ENCODE data around the gene SLC6A6.

Gene SLC6A6

DNA sequence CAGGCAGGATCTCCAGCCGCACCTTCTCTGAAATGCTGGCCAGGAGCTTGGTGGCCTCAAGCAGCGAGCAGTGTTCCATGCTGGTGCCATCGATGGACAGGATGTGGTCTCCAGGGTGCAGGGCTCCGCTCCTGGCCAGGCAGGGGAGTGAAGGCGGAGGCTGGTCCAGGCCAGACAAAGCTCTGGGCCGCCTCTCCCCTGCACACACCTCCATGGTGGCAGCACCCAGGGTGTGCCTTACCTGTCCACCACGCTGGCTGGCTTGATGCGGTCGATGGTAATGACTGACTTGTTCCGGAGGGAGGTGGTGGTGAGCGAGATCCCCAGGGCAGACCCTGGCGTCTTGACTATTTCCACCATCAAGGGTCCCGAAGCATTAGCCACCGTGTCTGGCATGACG is 117.7 kb downstream of the SLC6A6 start:
- H3K4me3 ChIP-seq (ENCODE audit: low read length) = no peak overlapping the region
- H3K36me3 ChIP-seq (ENCODE audit: insufficient read depth, low read length) = no peaks in the 10 kb centered on the region
- H3K27me3 ChIP-seq (ENCODE audit: control insufficient read depth, insufficient read depth, low read length) = peaks cover 56% of the 10 kb centered on the region
- no peaks in the 10 kb centered on the region for H3K4me1 ChIP-seq (ENCODE audit: control insufficient read depth, insufficient read depth, low read length)
- no peak overlapping the region for H3K9ac ChIP-seq (ENCODE audit: low read depth, low read length)
- no peak overlapping the region for H3K4me2 ChIP-seq (ENCODE audit: low read length)
- no peaks in the 10 kb centered on the region for H3K9me3 ChIP-seq (replicated peaks; ENCODE audit: low read length)

DNA sequence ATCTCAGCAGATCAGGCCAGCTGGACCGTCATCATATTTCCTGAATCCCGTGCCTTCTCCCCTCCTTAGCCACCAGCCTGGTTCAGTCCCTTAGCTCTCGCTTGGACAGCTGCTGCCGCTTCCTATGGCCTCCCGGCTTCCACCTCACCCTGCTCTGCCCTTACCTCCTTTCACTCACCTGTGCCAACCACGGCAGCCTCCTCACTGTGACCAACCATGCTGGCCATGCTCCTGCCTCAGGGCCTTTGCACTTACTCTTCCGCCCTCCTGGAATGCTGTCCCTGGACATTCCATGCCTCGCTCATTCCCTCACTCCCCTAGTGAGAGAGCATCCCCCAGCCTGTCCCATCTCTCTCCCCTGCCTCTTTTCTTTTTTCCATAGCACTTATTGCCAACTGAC is 118.6 kb downstream of the SLC6A6 start:
- no peaks in the 10 kb centered on the region for H3K36me3 ChIP-seq (ENCODE audit: insufficient read depth, low read length)
- no peak overlapping the region for H3K4me3 ChIP-seq (ENCODE audit: low read length)
- no peaks in the 10 kb centered on the region for H3K9me3 ChIP-seq (replicated peaks; ENCODE audit: low read length)
- no peaks in the 10 kb centered on the region for H3K4me1 ChIP-seq (ENCODE audit: control insufficient read depth, insufficient read depth, low read length)
- peaks cover 64% of the 10 kb centered on the region for H3K27me3 ChIP-seq (ENCODE audit: control insufficient read depth, insufficient read depth, low read length)
- H3K4me2 ChIP-seq (ENCODE audit: low read length) = no peak overlapping the region
- H3K9ac ChIP-seq (ENCODE audit: low read depth, low read length) = no peak overlapping the region

DNA sequence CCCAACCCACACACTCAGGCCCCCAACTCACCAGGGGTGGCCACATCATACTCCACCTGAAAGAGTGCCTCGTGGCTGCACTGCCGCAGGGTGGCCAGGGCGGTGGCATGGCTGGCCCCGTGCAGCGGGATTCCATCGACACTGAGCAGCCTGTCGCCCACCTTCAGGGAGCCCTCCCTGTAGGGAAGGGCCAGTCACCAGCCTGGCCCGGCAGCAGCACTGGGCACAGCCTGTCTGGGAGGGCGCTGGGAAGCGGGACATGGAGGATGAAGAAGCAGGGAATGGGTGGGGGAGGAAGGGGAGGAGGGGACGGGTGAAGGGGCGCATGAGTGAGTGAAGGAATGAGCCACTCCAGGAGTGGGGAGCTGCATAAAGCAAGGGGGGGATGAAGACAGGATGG is 119.2 kb downstream of the SLC6A6 start:
- peaks cover 70% of the 10 kb centered on the region for H3K27me3 ChIP-seq (ENCODE audit: control insufficient read depth, insufficient read depth, low read length)
- no peak overlapping the region for H3K4me2 ChIP-seq (ENCODE audit: low read length)
- no peaks in the 10 kb centered on the region for H3K4me1 ChIP-seq (ENCODE audit: control insufficient read depth, insufficient read depth, low read length)
- H3K9me3 ChIP-seq (replicated peaks; ENCODE audit: low read length) = no peaks in the 10 kb centered on the region
- H3K9ac ChIP-seq (ENCODE audit: low read depth, low read length) = no peak overlapping the region
- no peaks in the 10 kb centered on the region for H3K36me3 ChIP-seq (ENCODE audit: insufficient read depth, low read length)
- no peak overlapping the region for H3K4me3 ChIP-seq (ENCODE audit: low read length)

DNA sequence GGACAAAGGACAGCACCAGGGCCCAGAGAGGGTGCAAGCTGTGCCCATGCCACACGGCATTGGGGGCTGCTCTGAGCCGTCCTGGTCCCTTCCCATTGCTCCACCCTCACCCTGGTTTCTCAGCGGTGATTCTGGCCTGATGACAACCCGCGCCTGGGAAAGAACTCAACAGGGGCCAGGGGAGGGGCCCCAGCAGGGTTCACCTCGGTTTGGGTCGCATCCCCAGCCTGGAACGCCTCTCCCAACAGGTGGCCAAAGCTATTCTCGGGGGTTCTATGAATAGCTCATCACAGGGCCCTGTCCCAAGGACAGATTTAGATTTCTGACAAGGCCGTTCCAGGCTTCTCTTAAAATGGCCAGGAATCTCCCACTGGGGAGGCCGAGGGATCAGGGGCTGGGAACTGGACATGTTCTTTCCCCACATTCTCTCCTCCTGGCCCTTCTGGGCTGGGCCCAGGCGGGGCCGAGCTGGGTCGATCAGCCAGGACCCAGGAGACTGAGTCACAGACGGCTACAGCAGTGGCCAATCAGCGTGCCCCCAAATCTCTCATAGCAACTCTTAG is 119.8 kb downstream of the SLC6A6 start:
- no peak overlapping the region for H3K4me3 ChIP-seq (ENCODE audit: low read length)
- H3K27me3 ChIP-seq (ENCODE audit: control insufficient read depth, insufficient read depth, low read length) = peaks cover 69% of the 10 kb centered on the region
- H3K9me3 ChIP-seq (replicated peaks; ENCODE audit: low read length) = no peaks in the 10 kb centered on the region
- no peak overlapping the region for H3K9ac ChIP-seq (ENCODE audit: low read depth, low read length)
- H3K4me2 ChIP-seq (ENCODE audit: low read length) = no peak overlapping the region
- H3K36me3 ChIP-seq (ENCODE audit: insufficient read depth, low read length) = no peaks in the 10 kb centered on the region
- no peaks in the 10 kb centered on the region for H3K4me1 ChIP-seq (ENCODE audit: control insufficient read depth, insufficient read depth, low read length)

DNA sequence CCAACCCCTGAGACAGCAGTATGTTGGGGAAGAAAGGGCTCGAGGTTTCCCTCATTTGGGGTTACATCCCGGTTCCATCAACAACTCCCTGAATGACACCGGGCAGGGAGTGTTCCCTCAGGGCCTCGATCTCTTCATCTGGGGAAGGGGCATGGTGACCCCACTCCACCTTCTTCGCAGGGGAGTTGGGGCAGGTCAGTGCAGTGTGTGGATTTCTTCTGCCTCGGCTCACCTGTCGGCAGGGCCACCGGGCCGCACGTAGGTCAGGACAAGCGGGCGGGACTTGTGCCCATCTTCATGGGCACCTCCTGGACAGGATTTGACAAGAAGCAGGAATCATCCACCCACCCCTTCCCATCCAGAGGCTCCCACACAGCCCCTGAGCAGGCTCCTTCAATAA is 120.4 kb downstream of the SLC6A6 start:
- no peaks in the 10 kb centered on the region for H3K4me1 ChIP-seq (ENCODE audit: control insufficient read depth, insufficient read depth, low read length)
- H3K27me3 ChIP-seq (ENCODE audit: control insufficient read depth, insufficient read depth, low read length) = peaks cover 68% of the 10 kb centered on the region
- no peak overlapping the region for H3K9ac ChIP-seq (ENCODE audit: low read depth, low read length)
- no peak overlapping the region for H3K4me2 ChIP-seq (ENCODE audit: low read length)
- H3K9me3 ChIP-seq (replicated peaks; ENCODE audit: low read length) = no peaks in the 10 kb centered on the region
- no peak overlapping the region for H3K4me3 ChIP-seq (ENCODE audit: low read length)
- no peaks in the 10 kb centered on the region for H3K36me3 ChIP-seq (ENCODE audit: insufficient read depth, low read length)

DNA sequence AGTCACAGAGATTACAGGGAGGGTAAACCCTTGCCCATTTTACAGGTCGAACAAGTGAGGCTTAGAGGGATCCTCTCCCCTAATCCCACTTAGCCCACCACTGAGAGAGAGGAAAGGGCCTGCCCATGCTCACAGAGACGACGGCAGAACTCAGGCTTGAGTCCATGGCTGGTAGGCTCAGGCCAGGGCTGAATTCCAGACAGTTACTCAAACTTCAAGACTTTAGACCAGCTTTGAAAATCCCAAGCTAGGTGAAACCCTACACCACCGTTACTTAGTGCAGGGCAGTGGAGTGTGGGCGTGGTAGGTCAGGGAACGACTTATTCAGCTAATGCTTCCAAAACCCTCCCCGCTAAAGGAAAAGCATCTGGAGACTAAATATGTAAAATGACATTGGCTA is 121.4 kb downstream of the SLC6A6 start:
- Histone ChIP-seq H3K9ac (ENCODE audit: low read depth, low read length) (no peak overlapping the region), H3K4me2 (ENCODE audit: low read length) (no peak overlapping the region), H3K36me3 (ENCODE audit: insufficient read depth, low read length) (no peaks in the 10 kb centered on the region), H3K4me1 (ENCODE audit: control insufficient read depth, insufficient read depth, low read length) (no peaks in the 10 kb centered on the region), H3K4me3 (ENCODE audit: low read length) (no peak overlapping the region), H3K9me3 (replicated peaks; ENCODE audit: low read length) (no peaks in the 10 kb centered on the region), H3K27me3 (ENCODE audit: control insufficient read depth, insufficient read depth, low read length) (peaks cover 68% of the 10 kb centered on the region)

DNA sequence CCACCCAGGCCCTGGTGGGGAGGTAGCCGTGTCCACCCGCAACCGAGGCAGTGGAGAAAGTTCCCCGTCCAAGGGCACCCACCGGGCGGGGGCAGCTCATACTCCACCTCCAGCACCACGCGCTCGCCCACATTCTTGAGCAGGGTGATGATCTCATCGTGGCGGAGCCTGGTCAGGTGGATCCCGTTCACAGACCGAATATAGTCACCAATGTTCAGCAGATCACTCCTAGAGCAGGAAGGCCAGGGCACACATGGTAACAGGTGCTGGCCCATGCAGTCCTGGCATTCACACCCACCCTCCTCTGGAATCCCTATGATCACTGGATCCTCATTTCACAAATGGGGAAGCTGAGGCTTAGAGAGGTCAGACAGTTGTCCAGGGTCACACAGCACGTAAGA is 121.9 kb downstream of the SLC6A6 start:
- Histone ChIP-seq H3K36me3 (ENCODE audit: insufficient read depth, low read length) (no peaks in the 10 kb centered on the region), H3K27me3 (ENCODE audit: control insufficient read depth, insufficient read depth, low read length) (peaks cover 68% of the 10 kb centered on the region), H3K4me2 (ENCODE audit: low read length) (no peak overlapping the region), H3K4me3 (ENCODE audit: low read length) (no peak overlapping the region), H3K4me1 (ENCODE audit: control insufficient read depth, insufficient read depth, low read length) (no peaks in the 10 kb centered on the region), H3K9ac (ENCODE audit: low read depth, low read length) (no peak overlapping the region), H3K9me3 (replicated peaks; ENCODE audit: low read length) (no peaks in the 10 kb centered on the region)

DNA sequence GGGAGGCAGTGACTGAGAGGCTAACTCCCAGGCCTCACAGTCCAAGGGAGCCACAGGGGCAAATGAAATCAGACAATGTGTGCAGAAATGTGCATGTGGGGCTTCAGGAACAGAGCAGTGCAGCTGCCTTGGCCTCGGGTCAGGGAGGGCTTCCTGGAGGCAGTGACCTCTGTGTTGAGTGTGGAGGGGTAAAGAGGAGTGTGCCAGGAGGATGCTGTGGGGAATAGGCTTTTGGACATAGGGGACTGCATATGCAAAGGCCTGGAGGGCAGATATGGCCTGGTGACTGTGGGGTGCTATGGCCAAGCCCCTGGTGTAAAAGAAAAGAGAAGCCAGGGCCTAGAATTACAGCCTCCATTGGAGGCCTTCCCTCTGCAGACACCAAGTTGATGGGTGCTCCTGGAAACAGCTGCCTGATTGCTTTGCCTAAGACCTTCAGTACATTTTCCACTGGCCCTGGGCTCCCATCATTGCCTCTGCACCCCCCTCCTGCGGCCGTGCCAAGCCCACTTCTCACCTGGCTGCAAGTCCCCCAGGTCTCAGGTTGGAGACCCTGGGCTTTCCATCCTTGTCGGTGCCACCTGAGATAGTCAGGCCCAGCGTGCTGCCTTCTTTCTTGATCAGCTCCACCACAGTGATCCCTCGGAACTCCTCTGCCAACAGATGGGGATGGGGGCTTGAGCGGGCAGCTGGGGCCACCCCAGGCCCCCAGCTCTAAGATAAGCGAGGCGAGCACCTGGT is 122.7 kb downstream of the SLC6A6 start:
- no peak overlapping the region for H3K4me2 ChIP-seq (ENCODE audit: low read length)
- no peaks in the 10 kb centered on the region for H3K9me3 ChIP-seq (replicated peaks; ENCODE audit: low read length)
- H3K4me1 ChIP-seq (ENCODE audit: control insufficient read depth, insufficient read depth, low read length) = no peaks in the 10 kb centered on the region
- H3K27me3 ChIP-seq (ENCODE audit: control insufficient read depth, insufficient read depth, low read length) = peaks cover 71% of the 10 kb centered on the region
- H3K4me3 ChIP-seq (ENCODE audit: low read length) = no peak overlapping the region
- no peak overlapping the region for H3K9ac ChIP-seq (ENCODE audit: low read depth, low read length)
- H3K36me3 ChIP-seq (ENCODE audit: insufficient read depth, low read length) = no peaks in the 10 kb centered on the region

DNA sequence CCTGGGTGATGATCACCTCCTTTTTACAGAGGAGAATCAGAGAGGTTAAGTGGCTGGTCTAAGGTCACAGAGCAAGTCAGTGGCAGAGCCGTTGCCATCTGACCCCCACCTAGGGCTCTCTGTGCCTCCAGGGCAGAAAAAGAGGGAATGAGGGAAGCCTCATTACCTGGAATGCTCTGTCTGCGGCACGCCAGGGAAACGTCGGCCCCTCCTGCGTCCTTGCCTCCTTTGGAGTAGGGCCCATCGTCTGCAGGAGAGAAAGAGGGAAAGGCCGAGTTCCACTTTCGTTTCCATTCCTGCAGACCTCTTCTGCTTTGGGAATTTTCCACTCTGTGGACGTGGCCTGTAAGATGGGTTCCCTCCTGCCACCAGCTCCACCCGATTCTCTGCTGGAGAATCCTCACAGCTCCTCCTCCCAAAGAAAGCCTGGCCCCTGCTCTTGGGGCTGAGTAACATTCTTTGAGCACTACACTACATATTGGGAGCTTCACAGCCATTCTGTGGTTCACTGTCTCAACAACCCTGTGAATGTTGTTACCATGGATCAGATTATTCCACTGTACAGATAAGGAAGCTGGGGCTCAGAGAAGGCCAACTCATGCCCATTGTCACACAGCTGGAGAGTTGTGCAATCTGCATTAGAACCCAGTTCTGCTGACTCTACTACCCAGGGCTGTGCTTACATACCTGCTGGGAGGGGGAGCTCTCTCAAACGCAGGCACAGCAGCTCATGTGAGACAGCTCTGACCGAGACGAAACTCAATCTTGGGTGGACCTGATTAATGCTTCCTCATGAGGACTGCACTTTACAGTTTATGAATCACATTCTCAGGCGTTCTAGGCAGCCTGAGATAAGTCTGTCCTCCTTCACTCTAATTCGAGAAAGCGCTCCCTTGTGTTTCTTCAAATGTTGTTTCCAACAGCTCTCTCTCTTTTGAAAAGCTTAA is 123.6 kb downstream of the SLC6A6 start:
- Histone ChIP-seq H3K36me3 (ENCODE audit: insufficient read depth, low read length) (no peaks in the 10 kb centered on the region), H3K9me3 (replicated peaks; ENCODE audit: low read length) (no peaks in the 10 kb centered on the region), H3K4me2 (ENCODE audit: low read length) (no peak overlapping the region), H3K27me3 (ENCODE audit: control insufficient read depth, insufficient read depth, low read length) (peaks cover 68% of the 10 kb centered on the region), H3K9ac (ENCODE audit: low read depth, low read length) (no peak overlapping the region), H3K4me3 (ENCODE audit: low read length) (no peak overlapping the region), H3K4me1 (ENCODE audit: control insufficient read depth, insufficient read depth, low read length) (no peaks in the 10 kb centered on the region)

DNA sequence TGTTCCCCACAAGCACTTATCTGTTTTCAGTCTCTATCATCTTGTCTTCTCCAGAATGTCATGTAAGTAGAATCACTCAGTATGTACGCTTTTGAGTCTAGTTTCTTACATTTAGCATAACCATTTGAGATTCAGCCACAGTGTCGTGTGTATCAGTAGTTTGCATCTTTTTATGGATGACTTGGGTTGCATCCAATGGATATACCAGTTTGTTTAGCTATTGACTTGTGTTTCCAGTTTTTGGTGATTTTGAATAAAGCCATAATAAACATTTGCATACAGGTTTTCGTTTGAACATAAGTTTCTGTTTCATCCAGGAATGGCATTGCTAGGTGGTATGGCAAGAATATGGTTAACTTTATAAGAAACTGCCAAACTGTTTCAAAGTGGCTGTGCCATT is 125.7 kb downstream of the SLC6A6 start:
- Histone ChIP-seq H3K4me1 (ENCODE audit: control insufficient read depth, insufficient read depth, low read length) (no peaks in the 10 kb centered on the region), H3K4me2 (ENCODE audit: low read length) (no peak overlapping the region), H3K4me3 (ENCODE audit: low read length) (no peak overlapping the region), H3K36me3 (ENCODE audit: insufficient read depth, low read length) (no peaks in the 10 kb centered on the region), H3K27me3 (ENCODE audit: control insufficient read depth, insufficient read depth, low read length) (peaks cover 63% of the 10 kb centered on the region), H3K9me3 (replicated peaks; ENCODE audit: low read length) (no peaks in the 10 kb centered on the region), H3K9ac (ENCODE audit: low read depth, low read length) (no peak overlapping the region)

DNA sequence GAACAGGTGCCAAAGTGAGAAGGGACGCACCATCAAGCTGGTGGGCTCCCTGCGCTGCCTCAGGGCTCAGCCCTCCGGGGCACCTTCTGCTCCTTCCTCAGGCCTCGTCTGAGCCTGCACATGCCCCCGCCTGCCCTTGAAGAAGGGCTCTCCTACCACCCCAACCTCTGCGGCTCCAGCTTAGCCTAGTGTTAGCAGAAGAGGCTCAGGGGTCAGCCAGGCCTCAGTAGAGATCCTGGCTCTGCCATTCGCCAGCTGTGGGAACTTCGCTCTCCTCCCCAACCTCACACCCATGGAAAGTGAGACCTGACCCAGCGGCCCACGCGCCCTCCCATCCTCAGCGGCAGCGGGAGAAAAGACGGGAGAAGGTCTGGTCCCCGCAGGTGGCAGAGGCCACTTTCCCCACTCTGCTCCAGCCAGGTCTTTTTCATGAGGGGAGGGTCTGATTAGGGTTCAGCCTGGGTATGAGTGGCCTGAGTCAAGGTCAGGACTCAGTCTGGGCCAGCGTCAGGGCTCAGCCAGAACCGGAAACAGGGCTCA is 129.5 kb downstream of the SLC6A6 start:
- Histone ChIP-seq H3K27me3 (ENCODE audit: control insufficient read depth, insufficient read depth, low read length) (peaks cover 52% of the 10 kb centered on the region), H3K4me2 (ENCODE audit: low read length) (no peak overlapping the region), H3K36me3 (ENCODE audit: insufficient read depth, low read length) (no peaks in the 10 kb centered on the region), H3K9me3 (replicated peaks; ENCODE audit: low read length) (no peaks in the 10 kb centered on the region), H3K9ac (ENCODE audit: low read depth, low read length) (no peak overlapping the region), H3K4me3 (ENCODE audit: low read length) (no peak overlapping the region), H3K4me1 (ENCODE audit: control insufficient read depth, insufficient read depth, low read length) (no peaks in the 10 kb centered on the region)

Measured in skeletal muscle satellite cell (primary cell).